ENCODE measurements around the gene MAP4K1.

DNA sequence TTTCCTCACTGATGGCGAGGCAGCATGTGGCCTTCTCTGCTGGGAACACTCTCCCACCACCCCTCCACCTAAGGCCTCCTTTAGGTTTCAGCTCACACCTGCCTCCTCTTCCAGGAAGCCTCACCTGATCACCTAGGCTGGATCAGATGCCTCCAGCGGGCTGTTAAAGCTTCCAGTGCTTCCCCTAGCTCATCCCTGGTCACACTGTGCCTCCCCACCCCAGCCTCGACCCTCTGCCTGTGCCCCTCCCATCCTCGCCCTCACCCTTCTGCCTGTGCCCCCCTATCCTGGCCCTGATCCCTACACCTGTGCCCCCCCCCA is 33.8 kb downstream of the MAP4K1 start:
- TF ChIP-seq, protein P1, sequence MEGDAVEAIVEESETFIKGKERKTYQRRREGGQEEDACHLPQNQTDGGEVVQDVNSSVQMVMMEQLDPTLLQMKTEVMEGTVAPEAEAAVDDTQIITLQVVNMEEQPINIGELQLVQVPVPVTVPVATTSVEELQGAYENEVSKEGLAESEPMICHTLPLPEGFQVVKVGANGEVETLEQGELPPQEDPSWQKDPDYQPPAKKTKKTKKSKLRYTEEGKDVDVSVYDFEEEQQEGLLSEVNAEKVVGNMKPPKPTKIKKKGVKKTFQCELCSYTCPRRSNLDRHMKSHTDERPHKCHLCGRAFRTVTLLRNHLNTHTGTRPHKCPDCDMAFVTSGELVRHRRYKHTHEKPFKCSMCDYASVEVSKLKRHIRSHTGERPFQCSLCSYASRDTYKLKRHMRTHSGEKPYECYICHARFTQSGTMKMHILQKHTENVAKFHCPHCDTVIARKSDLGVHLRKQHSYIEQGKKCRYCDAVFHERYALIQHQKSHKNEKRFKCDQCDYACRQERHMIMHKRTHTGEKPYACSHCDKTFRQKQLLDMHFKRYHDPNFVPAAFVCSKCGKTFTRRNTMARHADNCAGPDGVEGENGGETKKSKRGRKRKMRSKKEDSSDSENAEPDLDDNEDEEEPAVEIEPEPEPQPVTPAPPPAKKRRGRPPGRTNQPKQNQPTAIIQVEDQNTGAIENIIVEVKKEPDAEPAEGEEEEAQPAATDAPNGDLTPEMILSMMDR (IDR thresholded peaks at IDR 0.05; ENCODE audit: low read depth, low read length): no peak
- no peak for TF ChIP-seq EZH2phosphoT487 (IDR thresholded peaks at IDR 0.05; ENCODE audit: low read depth)

Measured in OCI-LY3 (cell line).